Spleen (tissue), 11 donors: ENCODE measurements around the gene GRID2IP. TPM values are rescaled to one million over a fixed set of nuclear protein-coding genes. Genes with fewer than 3 reads are reported as not detected.

Experiments used
- DNase-seq: peaks from one replicate; pipeline ENCODE4 v3.0.0-alpha.2; 2020
- H3K27ac ChIP-seq, 8 donors: fragments of 200-600 bp; sonication (generic) in 7 of 8; 1 replicate in 4 of 8; 2 replicates in 4 of 8; pipeline versions ENCODE4 v1.5.0 to v1.8.0; 2016 to 2021; ENCODE audit warnings: inconsistent platforms in 4 of 8, mild to moderate bottlenecking in 4 of 8, moderate library complexity in 1 of 8
- H3K27me3 ChIP-seq, 7 donors: fragments of 200-600 bp; sonication (generic) in 6 of 7; replicated peaks in 1 of 7; 1 replicate in 4 of 7; 2 replicates in 3 of 7; pipeline versions ENCODE4 v1.5.0 to v1.8.0; 2016 to 2021; ENCODE audit warnings: inconsistent platforms in 3 of 7, mild to moderate bottlenecking in 1 of 7
- H3K36me3 ChIP-seq, 6 donors: fragments of 200-600 bp; sonication (generic) in 5 of 6; 1 replicate in 4 of 6; 2 replicates in 2 of 6; pipeline versions ENCODE4 v1.5.0 to v1.8.0; 2016 to 2021; ENCODE audit warnings: inconsistent platforms in 2 of 6
- H3K4me1 ChIP-seq, 6 donors: fragments of 200-600 bp; sonication (generic) in 5 of 6; 1 replicate in 3 of 6; 2 replicates in 3 of 6; pipeline versions ENCODE4 v1.5.0 to v1.8.0; 2016 to 2021; ENCODE audit warnings: inconsistent platforms in 3 of 6
- H3K4me3 ChIP-seq, 8 donors: fragments of 200-600 bp; sonication (generic) in 7 of 8; 1 replicate in 4 of 8; 2 replicates in 4 of 8; pipeline versions ENCODE4 v1.5.0 to v1.8.0; 2016 to 2021; ENCODE audit warnings: inconsistent platforms in 4 of 8, mild to moderate bottlenecking in 4 of 8, moderate library complexity in 2 of 8
- H3K9me3 ChIP-seq, 8 donors: fragments of 200-600 bp; sonication (generic) in 7 of 8; 1 replicate in 4 of 8; 2 replicates in 4 of 8; pipeline versions ENCODE4 v1.5.0 to v1.8.0; 2016 to 2021; ENCODE audit warnings: inconsistent platforms in 4 of 8
- POLR2A ChIP-seq, 3 donors: fragments of 450-650 bp; IDR thresholded peaks; one replicate each; pipeline ENCODE4 v1.5.1; 2017; ENCODE audit warnings: antibody characterized with exemption in 3 of 3, mild to moderate bottlenecking in 1 of 3
- POLR2AphosphoS5 ChIP-seq, 3 donors: sonication (generic); formaldehyde crosslinking; IDR thresholded peaks; one replicate each; pipeline ENCODE4 v1.5.1; 2017; ENCODE audit warnings: antibody characterized with exemption in 3 of 3
- WGBS, 5 donors: extraction: QIAGEN DNeasy Blood & Tissue Kit in 3 of 5; methylation state at CpG; one replicate each; pipeline versions ENCODE4 v1.1.5 to v1.1.7; 2013 to 2018; 5-methylcytosine and 5-hydroxymethylcytosine counted together
- intact Hi-C: fragments of 100-400 bp; cut with DNase I; formaldehyde crosslinking; loops from one replicate; pipeline ENCODE4 v1.15.0; 2023; ENCODE audit warnings: low total_unique reads
- polyA plus RNA-seq, 3 donors: library from polyadenylated mRNA; stranded (reverse); fragments of 200-250 nt; gene quantifications; one replicate each; pipeline ENCODE4 v1.2.1, GENCODE V29; 2013
- total RNA-seq, 7 donors: library from RNA; depleted of rRNA in 3 of 7; stranded (reverse); fragments of >200 nt in 3 of 7; fragmentation: NEBNext Ultra II Directional in 4 of 7; extraction: Animal tissue kit (Norgen Biotek cat#: 25700) in 4 of 7; gene quantifications; one replicate each; pipeline versions ENCODE4 v1.1.0 to v1.2.1, GENCODE V29; 2016 to 2021
- TF ChIP-seq, protein P1 (sequence below), 11 experiments: fragments of 200-600 bp in 7 of 11; fragments of 450-650 bp in 4 of 11; sonication (generic) in 4 of 11; IDR thresholded peaks in 8 of 11; conservative IDR thresholded peaks in 3 of 11; 1 replicate in 7 of 11; 2 replicates in 4 of 11; pipeline versions ENCODE4 v1.4.0 to v1.8.0; 2016 to 2021; ENCODE audit warnings: antibody characterized with exemption in 11 of 11, inconsistent platforms in 4 of 11, mild to moderate bottlenecking in 1 of 11
- donor health status: healthy with polysubstance abuse.
- donor health status: DM: no; HTN: no; CAD: no; lungs with moderate emphysema.
- donor health status: DM: no; HTN: no; CAD: no.
- donor health status: Bipolar disorder and iron deficiency.
- donor health status: healthy.
- donor health status: DM: no; HTN: no; CAD: no.
- donor health status: DM: yes; HTN: yes; CAD: no.

The GRID2IP gene
- total and polyA plus RNA-seq, 10 donors = 0.08 to 1.0 (median 0.31) TPM; not detected in 2

DNA sequence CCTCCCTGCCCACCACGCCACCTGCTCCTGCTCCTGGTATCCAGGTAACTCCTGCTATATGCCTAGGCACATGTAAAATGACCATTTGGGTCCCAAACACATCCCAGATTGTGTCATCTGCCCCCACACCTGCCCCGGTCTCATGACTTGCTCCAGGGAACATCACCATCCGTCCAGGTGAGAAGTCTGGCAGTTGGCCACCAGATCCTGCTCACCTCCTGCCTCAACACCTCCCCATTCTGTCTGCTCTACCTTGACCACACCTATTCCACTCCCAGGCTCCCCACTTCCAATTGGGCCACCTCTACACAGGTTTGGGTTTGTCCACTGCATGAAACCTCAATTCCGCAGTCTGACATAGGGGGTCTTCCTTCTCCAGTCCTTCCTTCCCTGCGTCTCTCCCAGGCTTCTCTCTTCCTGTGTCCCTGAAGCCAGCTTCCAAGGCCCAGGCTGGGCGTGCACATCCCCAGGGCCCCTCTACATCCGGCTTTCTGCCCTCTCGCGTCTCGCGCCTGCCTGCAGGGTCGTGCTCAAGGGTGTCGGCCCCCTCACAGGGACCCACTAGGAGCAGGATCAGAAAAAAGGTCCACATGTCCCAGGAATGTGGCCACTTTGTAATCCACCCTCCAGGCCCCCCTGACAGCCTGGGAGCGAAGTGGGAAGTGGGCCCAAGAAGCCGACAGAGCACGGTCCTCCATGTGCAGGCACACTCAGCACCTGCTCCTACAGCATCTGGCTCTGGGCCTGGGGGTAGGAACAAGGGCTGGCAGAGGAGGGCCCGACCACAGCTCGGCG is 54.2 kb downstream of the GRID2IP start:
- Histone ChIP-seq H3K27me3 (no peaks in the 10 kb centered on the region), H3K4me3 (no peak overlapping the region), H3K27ac (no peak overlapping the region), H3K9me3 (no peaks in the 10 kb centered on the region), H3K36me3 (no peaks in the 10 kb centered on the region), H3K4me1 (peaks cover 0 to 16% (median 0%) of the 10 kb centered on the region in 6 donors)
- no peak for DNase-seq
- TF ChIP-seq POLR2AphosphoS5 (IDR thresholded peaks at IDR 0.05) (peak in 2 of 3 donors; percentile 42 to 57), POLR2A (IDR thresholded peaks at IDR 0.05) (no peak)
- WGBS, 5 donors = 69 to 91% (median 79%) methylated on average over 13 to 19 of the region's 19 CpGs
- intact Hi-C loops = no loop called here

- 92 to 95% (median 94%) methylated on average over 6 of the region's 6 CpGs for WGBS, 5 donors
- DNase-seq = no peak
These were observed 55.5 kb downstream of the GRID2IP start for GRCh38 chr7:6495597-6496262.

DNA sequence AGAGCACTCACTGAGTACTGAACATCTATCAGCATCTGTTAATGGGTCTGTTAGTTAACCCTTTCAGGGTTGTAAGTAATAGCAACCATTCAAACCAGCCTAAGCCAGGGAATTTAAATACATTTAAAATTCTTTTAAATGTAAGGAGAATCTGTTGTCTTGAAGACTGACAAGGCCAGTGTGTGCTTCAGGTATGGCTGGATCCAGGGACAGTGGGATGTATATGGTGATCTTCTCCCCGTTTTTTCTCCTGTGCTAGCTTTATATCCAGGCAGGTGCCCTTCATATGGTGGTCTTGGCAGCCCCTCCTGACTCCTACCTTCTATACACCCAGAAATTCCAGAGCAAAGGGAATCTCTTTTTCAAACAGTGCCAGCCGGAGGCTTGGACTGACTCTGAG is 56.9 kb downstream of the GRID2IP start:
- TF ChIP-seq POLR2A (IDR thresholded peaks at IDR 0.05) (no peak), POLR2AphosphoS5 (IDR thresholded peaks at IDR 0.05) (no peak)
- TF ChIP-seq, protein P1, sequence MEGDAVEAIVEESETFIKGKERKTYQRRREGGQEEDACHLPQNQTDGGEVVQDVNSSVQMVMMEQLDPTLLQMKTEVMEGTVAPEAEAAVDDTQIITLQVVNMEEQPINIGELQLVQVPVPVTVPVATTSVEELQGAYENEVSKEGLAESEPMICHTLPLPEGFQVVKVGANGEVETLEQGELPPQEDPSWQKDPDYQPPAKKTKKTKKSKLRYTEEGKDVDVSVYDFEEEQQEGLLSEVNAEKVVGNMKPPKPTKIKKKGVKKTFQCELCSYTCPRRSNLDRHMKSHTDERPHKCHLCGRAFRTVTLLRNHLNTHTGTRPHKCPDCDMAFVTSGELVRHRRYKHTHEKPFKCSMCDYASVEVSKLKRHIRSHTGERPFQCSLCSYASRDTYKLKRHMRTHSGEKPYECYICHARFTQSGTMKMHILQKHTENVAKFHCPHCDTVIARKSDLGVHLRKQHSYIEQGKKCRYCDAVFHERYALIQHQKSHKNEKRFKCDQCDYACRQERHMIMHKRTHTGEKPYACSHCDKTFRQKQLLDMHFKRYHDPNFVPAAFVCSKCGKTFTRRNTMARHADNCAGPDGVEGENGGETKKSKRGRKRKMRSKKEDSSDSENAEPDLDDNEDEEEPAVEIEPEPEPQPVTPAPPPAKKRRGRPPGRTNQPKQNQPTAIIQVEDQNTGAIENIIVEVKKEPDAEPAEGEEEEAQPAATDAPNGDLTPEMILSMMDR (IDR thresholded peaks at IDR 0.05 in 8 of 11, conservative IDR thresholded peaks at IDR 0.05 in 3 of 11) = no peak
- intact Hi-C loops = no loop called here
- Histone ChIP-seq H3K9me3 (peaks cover 0 to 7% (median 2%) of the 10 kb centered on the region in 8 donors), H3K27ac (no peak overlapping the region), H3K4me3 (no peak overlapping the region), H3K36me3 (no peaks in the 10 kb centered on the region), H3K27me3 (no peaks in the 10 kb centered on the region), H3K4me1 (peaks cover 0 to 13% (median 0%) of the 10 kb centered on the region in 6 donors)
- WGBS, 5 donors = 78 to 94% (median 86%) methylated on average over 2 of the region's 2 CpGs
- DNase-seq = no peak

More at GRCh38 chr7:6495597-6496262, 55.5 kb downstream of the GRID2IP start:
- H3K36me3 ChIP-seq = no peaks in the 10 kb centered on the region
- no peak overlapping the region for H3K4me3 ChIP-seq
- TF ChIP-seq POLR2A (IDR thresholded peaks at IDR 0.05) (no peak), POLR2AphosphoS5 (IDR thresholded peaks at IDR 0.05) (no peak)
- TF ChIP-seq, protein P1 (IDR thresholded peaks at IDR 0.05 in 8 of 11, conservative IDR thresholded peaks at IDR 0.05 in 3 of 11) = no peak
- no peaks in the 10 kb centered on the region for H3K27me3 ChIP-seq
- no peak overlapping the region for H3K27ac ChIP-seq
- intact Hi-C loops = no loop called here
- H3K9me3 ChIP-seq = no peaks in the 10 kb centered on the region
- H3K4me1 ChIP-seq = peaks cover 0 to 13% (median 0%) of the 10 kb centered on the region in 6 donors

DNA sequence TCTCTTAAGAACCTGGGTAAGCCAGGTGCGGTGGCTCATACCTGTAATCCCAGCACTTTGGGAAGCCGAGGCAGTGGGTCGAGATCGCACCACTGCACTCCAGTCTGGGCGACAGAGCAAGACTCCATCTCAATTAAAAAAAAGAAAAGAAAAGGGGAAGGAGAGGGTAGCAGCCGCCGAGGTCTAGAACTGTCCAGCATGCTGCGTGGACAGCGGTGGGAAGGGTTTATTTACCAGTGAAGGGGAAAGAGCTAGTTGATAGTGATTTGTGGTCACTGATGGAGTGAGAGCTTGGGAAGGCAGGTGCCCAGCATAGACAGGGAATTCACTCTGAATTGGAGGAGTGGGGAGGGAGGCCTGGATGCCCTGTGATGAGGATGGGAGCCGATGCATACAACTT is 60.1 kb downstream of the GRID2IP start:
- no peak overlapping the region for H3K4me3 ChIP-seq

More for the DNA sequence above, 60.1 kb downstream of the GRID2IP start:
- H3K36me3 ChIP-seq = no peaks in the 10 kb centered on the region
- intact Hi-C loops = no loop called here
- TF ChIP-seq POLR2AphosphoS5 (IDR thresholded peaks at IDR 0.05) (no peak), POLR2A (IDR thresholded peaks at IDR 0.05) (no peak)
- TF ChIP-seq, protein P1 (IDR thresholded peaks at IDR 0.05 in 8 of 11, conservative IDR thresholded peaks at IDR 0.05 in 3 of 11) = no peak
- H3K27ac ChIP-seq = no peak overlapping the region
- H3K27me3 ChIP-seq = no peaks in the 10 kb centered on the region
- H3K4me1 ChIP-seq = no peaks in the 10 kb centered on the region
- DNase-seq = no peak
- H3K9me3 ChIP-seq = peaks cover 0 to 8% (median 2%) of the 10 kb centered on the region in 8 donors
- 85 to 93% (median 91%) methylated on average over 10 of the region's 10 CpGs for WGBS, 5 donors
